ENCODE data around the gene VPS18.

DNA sequence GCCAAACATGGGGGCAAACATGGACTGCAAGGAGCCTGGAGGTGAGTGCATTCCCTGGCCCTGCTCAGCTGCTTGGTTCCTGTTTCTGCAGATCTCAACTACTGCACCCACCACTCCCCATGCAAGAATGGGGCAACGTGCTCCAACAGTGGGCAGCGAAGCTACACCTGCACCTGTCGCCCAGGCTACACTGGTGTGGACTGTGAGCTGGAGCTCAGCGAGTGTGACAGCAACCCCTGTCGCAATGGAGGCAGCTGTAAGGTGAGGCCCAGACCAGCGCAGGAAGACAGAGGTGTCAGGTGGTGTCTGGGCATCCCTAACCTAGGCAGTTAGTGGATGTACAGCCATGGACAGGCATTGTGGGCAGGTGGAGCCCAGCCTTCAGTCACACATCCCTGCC lies 40.2 kb downstream of the VPS18 start:
- TF ChIP-seq ARNTL (CRISPR knock-in tag; IDR thresholded peaks at IDR 0.05; ENCODE audit: borderline replicate concordance, low read depth) (no peak), ZFP30 (CRISPR knock-in tag; IDR thresholded peaks at IDR 0.05) (no peak), TOX (CRISPR knock-in tag; IDR thresholded peaks at IDR 0.05; ENCODE audit: borderline replicate concordance) (no peak), RARB (CRISPR knock-in tag; IDR thresholded peaks at IDR 0.05) (no peak), BACH2 (CRISPR knock-in tag; IDR thresholded peaks at IDR 0.05; ENCODE audit: borderline replicate concordance) (no peak)
- TF ChIP-seq, protein P1, sequence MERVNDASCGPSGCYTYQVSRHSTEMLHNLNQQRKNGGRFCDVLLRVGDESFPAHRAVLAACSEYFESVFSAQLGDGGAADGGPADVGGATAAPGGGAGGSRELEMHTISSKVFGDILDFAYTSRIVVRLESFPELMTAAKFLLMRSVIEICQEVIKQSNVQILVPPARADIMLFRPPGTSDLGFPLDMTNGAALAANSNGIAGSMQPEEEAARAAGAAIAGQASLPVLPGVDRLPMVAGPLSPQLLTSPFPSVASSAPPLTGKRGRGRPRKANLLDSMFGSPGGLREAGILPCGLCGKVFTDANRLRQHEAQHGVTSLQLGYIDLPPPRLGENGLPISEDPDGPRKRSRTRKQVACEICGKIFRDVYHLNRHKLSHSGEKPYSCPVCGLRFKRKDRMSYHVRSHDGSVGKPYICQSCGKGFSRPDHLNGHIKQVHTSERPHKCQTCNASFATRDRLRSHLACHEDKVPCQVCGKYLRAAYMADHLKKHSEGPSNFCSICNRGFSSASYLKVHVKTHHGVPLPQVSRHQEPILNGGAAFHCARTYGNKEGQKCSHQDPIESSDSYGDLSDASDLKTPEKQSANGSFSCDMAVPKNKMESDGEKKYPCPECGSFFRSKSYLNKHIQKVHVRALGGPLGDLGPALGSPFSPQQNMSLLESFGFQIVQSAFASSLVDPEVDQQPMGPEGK (CRISPR knock-in tag; IDR thresholded peaks at IDR 0.05; ENCODE audit: borderline replicate concordance), result no peak

Measured in SK-N-SH treated with all-trans-retinoic acid at 6 μM for 48 hours (cell line).